GM06990 (cell line): ENCODE data around the gene TYK2.
"Not testable (repeated sequence)": the region's sequence is repeated elsewhere in the genome, so short reads cannot be mapped to it uniquely, and the experiment has no call there.

Source experiments
- DNase-seq: peaks from one replicate; pipeline ENCODE4 v3.0.0-alpha.2; 2011; ENCODE audit not compliant: insufficient read length; ENCODE audit errors: extremely low read depth
- H3K27me3 ChIP-seq: replicated peaks from 2 replicates; pipeline ENCODE4 v1.6.0; 2011; ENCODE audit warnings: low read length; ENCODE audit not compliant: control insufficient read depth, insufficient read depth
- H3K36me3 ChIP-seq: 2 replicates; pipeline ENCODE4 v1.5.1; 2011; ENCODE audit warnings: low read length; ENCODE audit not compliant: control insufficient read depth, insufficient read depth
- H3K4me3 ChIP-seq: replicated peaks from 2 replicates; pipeline ENCODE4 v1.5.1; 2011; ENCODE audit warnings: low read depth, mild to moderate bottlenecking, control low read depth, low read length
- TF ChIP-seq, protein P1 (sequence below): IDR thresholded peaks from 2 replicates; pipeline ENCODE4 v1.5.1; 2011; ENCODE audit warnings: low read length, control low read depth, mild to moderate bottlenecking, inconsistent platforms; ENCODE audit not compliant: insufficient read depth, poor library complexity, severe bottlenecking

The TYK2 gene

DNA sequence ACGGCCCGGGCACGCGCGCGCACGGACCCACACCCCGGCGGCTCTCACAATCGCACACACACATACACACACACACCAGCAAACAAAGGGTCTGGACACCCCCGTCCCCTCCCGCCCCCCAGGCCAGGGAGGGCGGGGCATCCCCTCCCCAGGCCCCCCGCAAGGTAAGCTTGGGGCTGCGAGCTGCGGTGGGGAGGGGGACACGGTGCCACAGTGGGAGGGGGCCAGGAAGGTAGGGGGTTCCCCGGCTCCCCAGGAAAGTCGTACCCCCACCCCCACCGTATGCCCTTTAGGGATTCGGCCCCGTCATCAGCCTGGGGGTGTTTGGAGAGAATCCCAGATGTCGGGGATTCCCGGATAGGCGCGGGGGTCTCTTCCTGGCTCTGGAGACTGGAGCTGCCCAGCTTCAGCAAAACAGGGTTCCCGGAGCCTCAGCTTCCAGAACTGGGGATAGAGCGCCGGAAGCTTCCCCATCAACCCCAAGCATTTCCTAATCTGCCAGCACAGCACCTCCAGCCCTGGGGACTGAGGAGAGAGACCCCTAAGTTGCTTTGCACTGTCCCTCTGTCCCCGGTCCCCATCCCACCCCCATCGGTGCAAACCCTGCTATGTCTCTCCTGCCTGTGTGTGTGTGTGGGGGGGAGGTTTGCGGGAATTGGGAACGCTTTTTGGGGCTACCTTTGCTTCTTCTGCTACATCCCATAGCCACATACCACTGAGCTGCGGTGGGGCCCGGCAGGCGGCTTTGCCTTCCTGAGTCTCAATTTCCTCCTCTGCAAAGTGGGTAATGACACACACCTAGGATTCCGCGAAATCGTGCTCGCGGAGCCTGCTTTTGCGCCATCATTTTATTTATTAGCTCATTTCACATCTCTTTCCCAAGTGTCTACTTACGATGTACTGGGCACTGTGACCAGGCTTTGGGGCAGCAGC is 24.8 kb upstream of the TYK2 start:
- H3K27me3 ChIP-seq: no peaks in the 10 kb centered on the region
- no peaks in the 10 kb centered on the region for H3K36me3 ChIP-seq
- TF ChIP-seq, protein P1, sequence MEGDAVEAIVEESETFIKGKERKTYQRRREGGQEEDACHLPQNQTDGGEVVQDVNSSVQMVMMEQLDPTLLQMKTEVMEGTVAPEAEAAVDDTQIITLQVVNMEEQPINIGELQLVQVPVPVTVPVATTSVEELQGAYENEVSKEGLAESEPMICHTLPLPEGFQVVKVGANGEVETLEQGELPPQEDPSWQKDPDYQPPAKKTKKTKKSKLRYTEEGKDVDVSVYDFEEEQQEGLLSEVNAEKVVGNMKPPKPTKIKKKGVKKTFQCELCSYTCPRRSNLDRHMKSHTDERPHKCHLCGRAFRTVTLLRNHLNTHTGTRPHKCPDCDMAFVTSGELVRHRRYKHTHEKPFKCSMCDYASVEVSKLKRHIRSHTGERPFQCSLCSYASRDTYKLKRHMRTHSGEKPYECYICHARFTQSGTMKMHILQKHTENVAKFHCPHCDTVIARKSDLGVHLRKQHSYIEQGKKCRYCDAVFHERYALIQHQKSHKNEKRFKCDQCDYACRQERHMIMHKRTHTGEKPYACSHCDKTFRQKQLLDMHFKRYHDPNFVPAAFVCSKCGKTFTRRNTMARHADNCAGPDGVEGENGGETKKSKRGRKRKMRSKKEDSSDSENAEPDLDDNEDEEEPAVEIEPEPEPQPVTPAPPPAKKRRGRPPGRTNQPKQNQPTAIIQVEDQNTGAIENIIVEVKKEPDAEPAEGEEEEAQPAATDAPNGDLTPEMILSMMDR: no peak
- no peak for DNase-seq
- peak overlapping the region; percentile 98 for H3K4me3 ChIP-seq

DNA sequence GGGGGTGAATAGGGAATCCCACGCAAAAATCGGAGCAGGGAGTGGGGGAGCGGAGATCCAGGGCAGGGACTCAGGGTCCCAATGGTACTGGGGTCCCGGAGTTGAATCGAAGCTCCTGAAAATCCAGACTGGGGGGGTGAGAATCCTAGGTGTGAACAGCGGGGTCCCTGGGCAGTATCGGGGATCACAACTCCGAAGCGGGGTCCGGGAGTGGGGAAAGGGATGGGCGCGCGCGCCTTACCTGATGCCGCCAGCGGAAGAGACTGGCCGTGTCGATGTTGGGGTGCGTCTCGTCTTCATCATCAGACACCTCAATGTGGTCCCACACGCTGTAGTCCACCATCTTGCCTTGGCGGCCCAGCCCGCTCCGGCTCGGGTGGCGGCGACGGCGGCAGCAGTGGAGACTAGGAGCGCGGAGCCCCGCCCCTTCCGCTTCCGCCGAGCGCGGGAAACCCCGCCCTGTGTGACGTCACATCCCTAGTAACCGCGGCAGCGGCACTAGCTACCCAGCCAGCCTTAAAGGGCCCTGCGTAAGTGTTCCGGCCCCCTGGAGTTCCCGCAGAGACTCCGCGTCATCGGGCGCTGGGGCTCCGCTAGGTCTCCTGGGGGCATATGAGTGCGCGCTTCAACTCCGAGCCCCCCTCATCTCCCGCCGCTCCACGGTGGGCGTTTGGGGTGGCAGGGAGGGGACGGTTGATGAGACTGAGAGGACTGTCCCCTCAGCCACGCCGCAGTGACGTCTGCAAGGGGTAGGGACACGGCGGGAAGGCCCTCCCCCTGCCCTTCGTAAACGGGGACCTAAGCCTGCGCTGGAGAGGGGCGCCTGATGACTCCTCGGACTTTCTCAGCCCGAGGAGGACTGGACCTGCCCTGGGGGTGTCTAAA is 23.0 kb upstream of the TYK2 start, which contains the start of gene CDC37:
TSS of gene CDC37 (minus strand) at position 406 of the 885 bp plus-strand sequence. CDS start at position 343, 63 bp downstream.
- Histone ChIP-seq H3K4me3 (peak within 1 kb of the TSS; percentile 98), H3K27me3 (no peaks in the 10 kb centered on the region), H3K36me3 (no peaks in the 10 kb centered on the region)
- TF ChIP-seq, protein P1: no peak
- peak; percentile 99 for DNase-seq

DNA sequence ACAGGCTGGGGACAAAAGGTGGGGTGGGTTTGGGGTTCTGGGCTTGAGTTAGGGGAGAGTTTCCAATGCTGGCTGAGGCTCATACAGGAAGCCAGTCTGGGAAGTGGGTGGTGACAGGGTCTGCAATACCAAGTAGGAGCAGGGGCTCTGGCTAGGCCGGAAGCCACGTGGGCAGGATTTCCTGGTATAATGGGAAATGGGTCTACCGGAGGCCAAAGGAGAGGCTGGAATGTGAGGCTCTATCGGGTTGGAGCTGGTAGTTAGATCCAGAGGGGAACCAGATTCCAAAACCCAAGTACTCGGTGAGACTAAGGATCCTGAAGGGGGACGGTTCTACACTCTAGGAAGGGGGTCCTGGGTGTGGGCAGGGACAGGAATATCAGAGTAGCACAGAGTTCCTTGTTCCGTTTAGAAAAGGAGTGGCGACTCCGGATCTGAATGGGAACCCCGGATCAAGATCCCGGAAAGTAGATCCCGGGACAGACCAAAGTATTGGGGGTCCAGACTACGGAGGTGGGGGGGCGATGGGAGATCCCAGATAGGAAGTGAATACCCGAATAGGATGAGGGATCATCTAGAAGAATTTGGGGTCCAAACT is 22.2 kb upstream of the TYK2 start:
- TF ChIP-seq, protein P1: no peak
- Histone ChIP-seq H3K36me3 (peaks cover 3% of the 10 kb centered on the region), H3K4me3 (peak overlapping the region; percentile 98), H3K27me3 (no peaks in the 10 kb centered on the region)
- no peak for DNase-seq

DNA sequence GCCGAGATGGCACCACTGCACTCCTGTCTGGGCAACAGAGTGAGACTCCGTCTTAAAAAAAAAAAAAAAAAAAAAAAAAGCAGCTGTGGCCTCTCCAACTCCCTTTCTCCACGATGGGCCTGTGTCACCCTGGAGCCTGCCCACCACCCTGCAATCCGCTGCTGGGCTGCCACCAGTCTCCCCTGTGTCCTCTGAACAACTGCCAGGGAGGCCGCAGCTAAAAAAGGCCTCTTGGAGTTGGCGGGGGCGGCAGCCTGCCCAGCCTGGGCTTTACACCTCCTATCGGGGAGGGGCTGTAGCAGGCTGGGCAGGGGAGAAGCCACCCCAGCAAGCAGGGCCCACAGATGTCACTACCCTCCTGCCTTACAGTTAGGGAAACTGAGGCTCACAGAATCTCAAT is 19.5 kb upstream of the TYK2 start:
- TF ChIP-seq, protein P1: no peak
- DNase-seq: no peak
- H3K36me3 ChIP-seq: peaks cover 11% of the 10 kb centered on the region
- no peaks in the 10 kb centered on the region for H3K27me3 ChIP-seq
- no peak overlapping the region for H3K4me3 ChIP-seq

DNA sequence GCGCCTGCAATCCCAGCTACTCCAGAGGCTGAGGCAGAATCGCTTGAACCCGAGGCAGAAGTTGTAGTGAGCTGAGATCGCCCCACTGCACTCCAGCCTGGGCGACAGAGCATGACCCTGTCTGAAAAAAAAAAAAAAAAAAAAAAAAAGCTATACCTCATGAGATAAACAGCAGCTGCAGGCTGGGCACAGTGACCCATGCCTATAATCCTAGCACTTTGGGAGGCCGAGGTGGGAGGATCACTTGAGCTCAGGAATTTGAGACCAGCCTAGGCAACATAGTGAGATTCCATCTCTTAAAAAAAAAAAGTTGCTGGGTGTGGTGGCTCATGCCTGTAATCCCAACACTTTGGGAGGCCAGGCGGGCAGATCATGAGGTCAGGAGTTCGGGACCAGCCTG is 19.0 kb upstream of the TYK2 start:
- DNase-seq, H3K4me3 ChIP-seq, H3K27me3 ChIP-seq: not testable (repeated sequence)
- H3K36me3 ChIP-seq: peaks cover 14% of the 10 kb centered on the region
